Liver (tissue), 9 donors: ENCODE measurements around the gene XRN1. TPM values are rescaled to one million over a fixed set of nuclear protein-coding genes. Genes with fewer than 3 reads are reported as not detected.
A peak's percentile ranks its signal among the peaks of the same experiment; 100 is the strongest.

Source experiments
- DNase-seq: peaks from one replicate; pipeline ENCODE4 v3.0.0-alpha.2; 2017; ENCODE audit warnings: low spot score
- H3K27ac ChIP-seq, 2 donors: one replicate each; pipeline ENCODE4 v1.7.0; 2013; ENCODE audit warnings: inconsistent platforms in 2 of 2, low read length in 2 of 2, control low read depth in 1 of 2, low read depth in 1 of 2, mild to moderate bottlenecking in 1 of 2
- H3K27me3 ChIP-seq, 4 donors: one replicate each; pipeline versions ENCODE4 v1.6.1 to v1.7.0; 2013; ENCODE audit warnings: low read length in 3 of 4, inconsistent platforms in 1 of 4, mild to moderate bottlenecking in 1 of 4, moderate library complexity in 1 of 4; ENCODE audit not compliant: control insufficient read depth in 4 of 4, insufficient read depth in 4 of 4
- H3K36me3 ChIP-seq, 4 donors: one replicate each; pipeline versions ENCODE4 v1.6.1 to v1.7.0; 2013; ENCODE audit warnings: low read length in 3 of 4, mild to moderate bottlenecking in 3 of 4, low read depth in 1 of 4, moderate library complexity in 1 of 4; ENCODE audit not compliant: control insufficient read depth in 4 of 4, insufficient read depth in 3 of 4
- H3K4me1 ChIP-seq, 4 donors: one replicate each; pipeline versions ENCODE4 v1.6.1 to v1.7.0; 2013; ENCODE audit warnings: low read length in 3 of 4, mild to moderate bottlenecking in 3 of 4, moderate library complexity in 1 of 4; ENCODE audit not compliant: control insufficient read depth in 4 of 4, insufficient read depth in 4 of 4
- H3K4me3 ChIP-seq, 3 donors: one replicate each; pipeline versions ENCODE4 v1.6.1 to v1.7.0; 2013; ENCODE audit warnings: low read length in 3 of 3, control low read depth in 1 of 3, low read depth in 1 of 3, mild to moderate bottlenecking in 1 of 3
- H3K9ac ChIP-seq, 2 donors: one replicate each; pipeline ENCODE4 v1.7.0; 2013; ENCODE audit warnings: low read length in 2 of 2, mild to moderate bottlenecking in 2 of 2, moderate library complexity in 2 of 2, control low read depth in 1 of 2, low read depth in 1 of 2
- H3K9me3 ChIP-seq, 4 donors: one replicate each; pipeline versions ENCODE4 v1.6.1 to v1.7.0; 2013; ENCODE audit warnings: low read length in 3 of 4; ENCODE audit not compliant: control insufficient read depth in 4 of 4
- ATF3 ChIP-seq: IDR thresholded peaks from 2 replicates; pipeline ENCODE4 v1.6.1; 2016; ENCODE audit warnings: antibody characterized with exemption
- CTCF ChIP-seq: fragments of 150-350 bp; IDR thresholded peaks from 2 replicates; pipeline ENCODE4 v1.5.1; 2017; ENCODE audit warnings: improper control_type of control experiment, low read depth, low read length; ENCODE audit not compliant: missing input control
- FOXA1 ChIP-seq: IDR thresholded peaks from 2 replicates; pipeline ENCODE4 v1.6.1; 2016; ENCODE audit warnings: antibody characterized with exemption
- FOXA2 ChIP-seq: IDR thresholded peaks from 2 replicates; pipeline ENCODE4 v1.6.1; 2016; ENCODE audit warnings: antibody characterized with exemption
- GABPA ChIP-seq, 2 donors: IDR thresholded peaks in 1 of 2; conservative IDR thresholded peaks in 1 of 2; 2 replicates each; pipeline ENCODE4 v1.6.1; 2016; ENCODE audit warnings: antibody characterized with exemption in 2 of 2, mild to moderate bottlenecking in 1 of 2, moderate library complexity in 1 of 2
- HNF4A ChIP-seq, 2 donors: conservative IDR thresholded peaks; 2 replicates each; pipeline ENCODE4 v1.6.1; 2016; ENCODE audit warnings: antibody characterized with exemption in 2 of 2, mild to moderate bottlenecking in 2 of 2
- HNF4G ChIP-seq: IDR thresholded peaks from 2 replicates; pipeline ENCODE4 v1.6.1; 2016; ENCODE audit warnings: antibody characterized with exemption
- JUND ChIP-seq, 2 donors: IDR thresholded peaks; 2 replicates each; pipeline ENCODE4 v1.6.1; 2016; ENCODE audit warnings: antibody characterized with exemption in 2 of 2
- NR2F2 ChIP-seq: IDR thresholded peaks from 2 replicates; pipeline ENCODE4 v1.6.1; 2016; ENCODE audit warnings: antibody characterized with exemption
- RAD21 ChIP-seq, 2 donors: IDR thresholded peaks; 2 replicates each; pipeline ENCODE4 v1.6.1; 2016; ENCODE audit warnings: antibody characterized with exemption in 2 of 2, mild to moderate bottlenecking in 2 of 2
- REST ChIP-seq: IDR thresholded peaks from 2 replicates; pipeline ENCODE4 v1.6.1; 2016; ENCODE audit warnings: antibody characterized with exemption, mild to moderate bottlenecking
- SP1 ChIP-seq: IDR thresholded peaks from 2 replicates; pipeline ENCODE4 v1.6.1; 2018; ENCODE audit warnings: antibody characterized with exemption, mild to moderate bottlenecking
- YY1 ChIP-seq: IDR thresholded peaks from 2 replicates; pipeline ENCODE4 v1.6.1; 2016; ENCODE audit warnings: antibody characterized with exemption, mild to moderate bottlenecking
- ZBTB33 ChIP-seq: IDR thresholded peaks from 2 replicates; pipeline ENCODE4 v1.6.1; 2016; ENCODE audit warnings: antibody characterized with exemption
- WGBS: extraction: QIAGEN DNeasy Blood & Tissue Kit; methylation state at CpG from one replicate; pipeline ENCODE4 v1.1.7; 2013; 5-methylcytosine and 5-hydroxymethylcytosine counted together
- polyA plus RNA-seq, 2 donors: library from polyadenylated mRNA; stranded (reverse) in 1 of 2; unstranded in 1 of 2; fragments of 200-250 nt in 1 of 2; fragments of >200 nt in 1 of 2; fragmentation: Nextera tagmentation in 1 of 2; extraction: Ambion mirVana in 1 of 2; gene quantifications; one replicate each; pipeline versions ENCODE4 v1.2.1 to v1.2.3, GENCODE V29; 2013 to 2015
- total RNA-seq, 2 donors: library from RNA; depleted of rRNA; stranded (reverse); fragments of >200 nt; gene quantifications; one replicate each; pipeline ENCODE4 v1.2.3, GENCODE V29; 2014
- TF ChIP-seq, protein P1 (sequence below): IDR thresholded peaks from 2 replicates; pipeline ENCODE4 v1.6.1; 2016; ENCODE audit warnings: antibody characterized with exemption
- donor health status: healthy.
- donor health status: healthy.
- donor health status: healthy.
- donor health status: healthy.
- donor health status: healthy.

The XRN1 gene
- total and polyA plus RNA-seq, 4 donors, result 4.3 to 41.4 (median 25.9) TPM

GRCh38 chr3:142450189-142450588 lies 2.4 kb upstream of the XRN1 start:
- Histone ChIP-seq H3K4me3 (no peak overlapping the region), H3K27ac (no peak overlapping the region), H3K36me3 (peaks cover 2 to 16% (median 5%) of the 10 kb centered on the region in 4 donors), H3K27me3 (no peaks in the 10 kb centered on the region), H3K4me1 (peaks cover 1 to 18% (median 9%) of the 10 kb centered on the region in 4 donors), H3K9ac (no peak overlapping the region), H3K9me3 (no peaks in the 10 kb centered on the region)
- TF ChIP-seq SP1, result no peak
- TF ChIP-seq NR2F2, result no peak
- TF ChIP-seq CTCF, result no peak
- no peak for TF ChIP-seq FOXA2
- no peak for TF ChIP-seq HNF4G
- TF ChIP-seq GABPA (IDR thresholded peaks at IDR 0.05 in 1 of 2, conservative IDR thresholded peaks at IDR 0.05 in 1 of 2), result no peak
- TF ChIP-seq, protein P1, sequence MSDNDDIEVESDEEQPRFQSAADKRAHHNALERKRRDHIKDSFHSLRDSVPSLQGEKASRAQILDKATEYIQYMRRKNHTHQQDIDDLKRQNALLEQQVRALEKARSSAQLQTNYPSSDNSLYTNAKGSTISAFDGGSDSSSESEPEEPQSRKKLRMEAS, result no peak
- WGBS, result 88% methylated on average over 3 of the region's 3 CpGs
- no peak for DNase-seq

DNA sequence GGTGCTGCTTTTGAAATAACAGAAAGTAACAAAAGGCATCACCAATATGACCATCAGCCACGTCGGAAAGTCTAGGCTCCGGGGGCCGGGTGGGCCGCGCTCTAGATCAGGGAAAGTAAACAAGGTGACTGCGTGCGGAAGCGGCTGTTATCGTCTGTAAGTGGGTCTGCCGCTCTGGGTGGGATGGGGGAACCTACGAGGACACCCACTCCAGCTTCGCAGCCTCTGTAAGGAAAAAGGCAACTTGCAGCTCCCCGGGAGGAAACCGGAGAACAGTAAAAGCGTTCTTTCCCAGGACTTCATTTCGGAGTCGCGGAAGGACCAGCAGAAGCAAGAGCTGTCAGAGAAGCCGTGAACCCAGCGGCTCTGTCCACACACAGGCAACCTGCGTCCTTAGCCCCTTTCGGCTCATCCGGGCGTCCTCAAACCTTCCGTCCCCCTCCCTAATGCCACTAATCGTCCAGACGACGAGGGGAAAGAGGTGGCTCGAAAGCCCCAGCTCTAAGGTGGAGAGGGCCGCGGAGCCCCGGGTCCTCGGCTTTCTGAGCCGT lies 461 bp downstream of the XRN1 start:
- WGBS, result under 1% methylated on average over 35 of the region's 35 CpGs
- Histone ChIP-seq H3K9ac (peak overlapping the region; percentile 96 to 97), H3K27ac (peak overlapping the region; percentile 98 to 99), H3K4me3 (peak overlapping the region; percentile 71 to 99 (median 99)), H3K36me3 (peaks cover 2 to 7% (median 3%) of the 10 kb centered on the region in 4 donors), H3K27me3 (no peaks in the 10 kb centered on the region), H3K4me1 (peaks cover 1 to 27% (median 14%) of the 10 kb centered on the region in 4 donors), H3K9me3 (no peaks in the 10 kb centered on the region)
- no peak for TF ChIP-seq ATF3
- TF ChIP-seq, protein P1, result no peak
- no peak for TF ChIP-seq SP1
- DNase-seq, result peak; percentile 75

DNA sequence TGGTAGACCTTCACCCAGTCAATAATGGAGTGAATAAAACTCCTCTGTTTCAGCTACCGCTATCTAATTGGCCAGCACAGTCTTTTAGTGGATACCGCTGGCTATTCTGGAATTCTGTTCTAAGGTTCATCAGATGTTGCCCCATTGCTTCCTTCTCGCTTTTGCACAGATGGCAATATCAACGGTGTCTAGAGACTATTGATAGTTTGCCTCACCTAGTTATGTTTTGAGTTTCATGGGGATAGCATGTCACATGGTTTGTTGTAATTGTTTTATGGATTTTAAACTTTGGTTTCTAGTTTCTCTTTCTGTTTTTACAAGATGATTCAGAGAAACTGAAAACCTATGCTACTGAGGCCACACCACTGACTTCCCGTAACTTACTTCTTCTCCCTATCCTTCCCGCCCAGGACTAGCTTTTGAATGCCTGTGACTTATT lies 2.0 kb downstream of the XRN1 start:
- Histone ChIP-seq H3K36me3 (peaks cover 0 to 4% (median 1%) of the 10 kb centered on the region in 4 donors), H3K27me3 (no peaks in the 10 kb centered on the region), H3K9ac (peak overlapping the region; percentile 96 to 97), H3K27ac (peak overlapping the region; percentile 98 to 99), H3K9me3 (no peaks in the 10 kb centered on the region), H3K4me1 (peaks cover 1 to 31% (median 17%) of the 10 kb centered on the region in 4 donors), H3K4me3 (peak overlapping the region; percentile 71 to 99 (median 73))
- 15% methylated on average over 6 of the region's 6 CpGs for WGBS
- DNase-seq, result no peak
- TF ChIP-seq YY1, result peak; percentile 31
- TF ChIP-seq GABPA (IDR thresholded peaks at IDR 0.05 in 1 of 2, conservative IDR thresholded peaks at IDR 0.05 in 1 of 2), result no peak
- peak in 1 of 2 donors; percentile 19 for TF ChIP-seq RAD21 (IDR thresholded peaks at IDR 0.05)
- peak; percentile 51 for TF ChIP-seq HNF4A (conservative IDR thresholded peaks at IDR 0.05)
- no peak for TF ChIP-seq SP1
- TF ChIP-seq REST, result no peak
- no peak for TF ChIP-seq CTCF
- TF ChIP-seq HNF4G, result no peak
- TF ChIP-seq, protein P1, result no peak
- no peak for TF ChIP-seq ZBTB33
- TF ChIP-seq FOXA1, result no peak
- no peak for TF ChIP-seq JUND (IDR thresholded peaks at IDR 0.05)
